GM12878 (cell line): ENCODE data around the gene GABRG1. TPM values are rescaled to one million over a fixed set of nuclear protein-coding genes. Genes with fewer than 3 reads are reported as not detected.

Source experiments
- ATAC-seq: fragments of 200-7000 bp; cut with Tn5 transposase; 3 replicates; pipeline ENCODE4 v1.9.1; 2020; ENCODE audit warnings: mild to moderate bottlenecking, moderate library complexity
- BruUV-seq: library from RNA; stranded (reverse); fragments of 400-500 nt; replicated peaks from 2 replicates; lab custom pipeline; 2021; lab: Mats Ljungman, UMichigan
- CTCF ChIA-PET: fragments of 300-600 bp; sonication (Branson Sonifier 250); formaldehyde crosslinking; extraction: SDS; loops from one replicate; lab custom pipeline; 2021; ENCODE audit warnings: inconsistent platforms; lab: Yijun Ruan, JAX
- POLR2A ChIA-PET: fragments of 350-600 bp; formaldehyde crosslinking; extraction: SDS; loops from one replicate; lab custom pipeline; 2021; ENCODE audit warnings: inconsistent platforms; lab: Charles Lee
- RAD21 ChIA-PET: fragments of 300-600 bp; sonication (Branson Sonifier 250); formaldehyde crosslinking; loops from one replicate; lab custom pipeline; 2023; ENCODE audit warnings: antibody characterized with exemption; ENCODE audit not compliant: unreplicated experiment; lab: Charles Lee
- SMC1A ChIA-PET: fragments of 300-600 bp; sonication (Branson Sonifier 250); formaldehyde crosslinking; loops from one replicate; lab custom pipeline; 2023; ENCODE audit not compliant: unreplicated experiment, uncharacterized antibody; lab: Charles Lee
- DNase-seq: peaks from one replicate; pipeline ENCODE4 v3.0.0-alpha.2; 2011; ENCODE audit warnings: low read depth, low spot score
- FAIRE-seq: peaks from 3 replicates; lab custom pipeline; 2011; peaks lifted over from hg19 to GRCh38; lab: Jason Lieb, UNC
- H2AFZ ChIP-seq: 2 replicates; pipeline ENCODE4 v1.6.0; 2011; ENCODE audit warnings: low read depth, low read length, control low read depth; ENCODE audit not compliant: control insufficient read depth
- H3K27ac ChIP-seq: 2 replicates; pipeline ENCODE4 v1.5.1; 2011; ENCODE audit warnings: control low read depth; ENCODE audit not compliant: control insufficient read depth, insufficient read depth
- H3K27me3 ChIP-seq, 2 experiments: replicated peaks in 1 of 2; 2 replicates each; pipeline versions ENCODE4 v1.6.0 to v1.6.1; 2011; ENCODE audit warnings: low read length in 1 of 2; ENCODE audit not compliant: control insufficient read depth in 2 of 2, insufficient read depth in 2 of 2
- H3K36me3 ChIP-seq, 2 experiments: 2 replicates each; pipeline ENCODE4 v1.5.1; 2011; ENCODE audit warnings: low read length in 1 of 2; ENCODE audit not compliant: control insufficient read depth in 2 of 2, insufficient read depth in 2 of 2
- H3K4me1 ChIP-seq: 2 replicates; pipeline ENCODE4 v1.6.1; 2011; ENCODE audit warnings: mild to moderate bottlenecking, low read length, moderate library complexity, mixed read lengths; ENCODE audit not compliant: control insufficient read depth, insufficient read depth
- H3K4me2 ChIP-seq: 2 replicates; pipeline ENCODE4 v1.6.0; 2011; ENCODE audit warnings: control low read depth; ENCODE audit not compliant: control insufficient read depth, insufficient read depth
- H3K4me3 ChIP-seq: fragments of 200-600 bp; sonication (generic); 2 replicates; pipeline ENCODE4 v1.5.1; 2016
- H3K79me2 ChIP-seq: 2 replicates; pipeline ENCODE4 v1.6.0; 2011; ENCODE audit warnings: low read length; ENCODE audit not compliant: control insufficient read depth, insufficient read depth
- H3K9ac ChIP-seq: 2 replicates; pipeline ENCODE4 v1.8.0; 2011; ENCODE audit warnings: low read length, control low read depth, mixed read lengths; ENCODE audit not compliant: control insufficient read depth, insufficient read depth
- H3K9me3 ChIP-seq: replicated peaks from 3 replicates; pipeline ENCODE4 v1.5.1; 2011; ENCODE audit warnings: mild to moderate bottlenecking, low read length; ENCODE audit not compliant: control insufficient read depth, insufficient read depth
- H4K20me1 ChIP-seq: 2 replicates; pipeline ENCODE4 v1.6.0; 2011; ENCODE audit not compliant: control insufficient read depth, insufficient read depth
- CTCF ChIP-seq, 3 experiments: IDR thresholded peaks in 2 of 3; conservative IDR thresholded peaks in 1 of 3; 2 replicates each; pipeline ENCODE4 v1.5.1; 2011; ENCODE audit warnings: low read depth in 3 of 3, low read length in 3 of 3, mild to moderate bottlenecking in 3 of 3, control low read depth in 2 of 3, moderate library complexity in 2 of 3, inconsistent platforms in 1 of 3, mixed read lengths in 1 of 3; ENCODE audit not compliant: control insufficient read depth in 2 of 3, insufficient read depth in 1 of 3; ENCODE audit errors: extremely low read depth in 1 of 3
- EED ChIP-seq: sonication (generic); IDR thresholded peaks from 2 replicates; pipeline ENCODE4 v1.6.1; 2016; ENCODE audit warnings: antibody characterized with exemption, low read depth
- FOXK2 ChIP-seq: fragments of 450-650 bp; IDR thresholded peaks from 2 replicates; pipeline ENCODE4 v1.6.1; 2017; ENCODE audit warnings: mild to moderate bottlenecking, moderate library complexity
- NR2C1 ChIP-seq: fragments of 450-650 bp; IDR thresholded peaks from 2 replicates; pipeline ENCODE4 v1.6.1; 2017; ENCODE audit warnings: antibody characterized with exemption, mild to moderate bottlenecking, moderate library complexity
- PKNOX1 ChIP-seq: fragments of 450-650 bp; IDR thresholded peaks from 2 replicates; pipeline ENCODE4 v1.6.1; 2016; ENCODE audit warnings: mild to moderate bottlenecking
- POLR2AphosphoS2 ChIP-seq: IDR thresholded peaks from 2 replicates; pipeline ENCODE4 v1.6.1; 2011; ENCODE audit warnings: low read depth, mild to moderate bottlenecking, low read length, improper control_type of control experiment, moderate library complexity
- POU2F2 ChIP-seq: IDR thresholded peaks from 3 replicates; pipeline ENCODE4 v1.6.1; 2011; ENCODE audit warnings: low read depth, mild to moderate bottlenecking, low read length, borderline replicate concordance
- RAD21 ChIP-seq: IDR thresholded peaks from 2 replicates; pipeline ENCODE4 v1.6.1; 2011; ENCODE audit warnings: mild to moderate bottlenecking, low read depth, low read length, moderate library complexity; ENCODE audit not compliant: insufficient read depth
- RELA ChIP-seq: fragments of 450-650 bp; IDR thresholded peaks from 2 replicates; pipeline ENCODE4 v1.8.0; 2014; ENCODE audit warnings: borderline replicate concordance; ENCODE audit not compliant: partially characterized antibody
- SIN3A ChIP-seq: IDR thresholded peaks from 2 replicates; pipeline ENCODE4 v1.6.1; 2012; ENCODE audit warnings: low read depth, low read length, improper control_type of control experiment
- SKIL ChIP-seq: fragments of 450-650 bp; IDR thresholded peaks from 2 replicates; pipeline ENCODE4 v1.6.1; 2017; ENCODE audit warnings: mild to moderate bottlenecking, low read depth, inconsistent platforms; ENCODE audit not compliant: poor library complexity, severe bottlenecking
- SMC3 ChIP-seq: IDR thresholded peaks from 2 replicates; pipeline ENCODE4 v1.6.1; 2011; ENCODE audit warnings: low read length, improper control_type of control experiment, borderline replicate concordance
- TCF12 ChIP-seq: IDR thresholded peaks from 2 replicates; pipeline ENCODE4 v1.6.1; 2011; ENCODE audit warnings: low read depth, mild to moderate bottlenecking, low read length
- TCF3 ChIP-seq: IDR thresholded peaks from 2 replicates; pipeline ENCODE4 v1.6.1; 2012; ENCODE audit warnings: low read depth, mild to moderate bottlenecking, low read length, borderline replicate concordance; ENCODE audit not compliant: insufficient read depth
- ZBED1 ChIP-seq: IDR thresholded peaks from 2 replicates; pipeline ENCODE4 v1.6.1; 2016; ENCODE audit warnings: borderline replicate concordance
- WGBS: methylation state at CpG from one replicate; pipeline ENCODE4 v1.1.6; 2016; ENCODE audit warnings: low lambda C conversion rate; ENCODE audit not compliant: insufficient replicate concordance, insufficient coverage; ENCODE audit errors: missing lambda C conversion rate; 5-methylcytosine and 5-hydroxymethylcytosine counted together
- in situ Hi-C: fragments of 300-500 bp; cut with MboI; formaldehyde crosslinking; loops from 9 replicates; pipeline ENCODE4 v1.14.3; 2018; ENCODE audit warnings: mixed read lengths
- intact Hi-C: fragments of 100-400 bp; cut with micrococcal nuclease; formaldehyde crosslinking; loops from one replicate; pipeline ENCODE4 v1.14.2; 2022; ENCODE audit not compliant: unreplicated experiment
- polyA plus RNA-seq, 11 experiments: library from polyadenylated mRNA; depleted of rRNA in 4 of 11; unstranded in 6 of 11; stranded (reverse) in 5 of 11; fragments of >200 nt; fragmentation: Nextera tagmentation in 4 of 11; fragmentation: Illumina TruSeq in 1 of 11; extraction: Ambion mirVana in 4 of 11; extraction: Trizol in 1 of 11; gene quantifications; 1 replicate in 1 of 11; 2 replicates in 10 of 11; pipeline versions ENCODE4 v1.2.1 to v1.2.3, GENCODE V29; 2011 to 2016; ENCODE audit warnings: inconsistent platforms in 2 of 11, missing spikeins in 2 of 11, low read depth in 1 of 11
- total RNA-seq, 4 experiments: library from RNA; depleted of rRNA in 3 of 4; stranded (reverse); fragments of >200 nt in 3 of 4; fragmentation: Illumina TruSeq in 1 of 4; extraction: Trizol in 1 of 4; gene quantifications; 2 replicates each; pipeline versions ENCODE4 v1.2.1 to v1.2.3, GENCODE V29; 2013 to 2021

The GABRG1 gene
- total and polyA plus RNA-seq, 10 of the 15 experiments (the other 5 are each of a cell fraction or from before 2014, with no cell fraction given), result 0.01 to 0.06 TPM; not detected in 8

GRCh38 chr4:45987858-45988257 lies 136.0 kb downstream of the GABRG1 start:
- no peak for FAIRE-seq

More at GRCh38 chr4:45987858-45988257, 136.0 kb downstream of the GABRG1 start:
- ChIA-PET CTCF (interaction anchor here (0.8 kb wide), 1 partner anchor 18 kb away, joined by 3 read pairs; no protein-coding TSS in a partner anchor), RAD21 (no interaction called here), SMC1A (no interaction called here), POLR2A (no interaction called here)
- H4K20me1 ChIP-seq, result no peaks in the 10 kb centered on the region
- no peaks in the 10 kb centered on the region for H3K9me3 ChIP-seq
- no peaks in the 10 kb centered on the region for H3K4me1 ChIP-seq
- intact Hi-C loops (no loop called here), in situ Hi-C loops (no loop called here)
- H3K4me2 ChIP-seq, result no peak overlapping the region
- 52% methylated on average over 1 of the region's 1 CpG for WGBS
- no TSS peak for BruUV-seq
- H2AFZ ChIP-seq, result no peak overlapping the region
- H3K27me3 ChIP-seq, result no peaks in the 10 kb centered on the region
- no peaks in the 10 kb centered on the region for H3K79me2 ChIP-seq
- DNase-seq (no peak), ATAC-seq (no peak)
- H3K9ac ChIP-seq, result no peak overlapping the region
- H3K27ac ChIP-seq, result no peak overlapping the region
- H3K4me3 ChIP-seq, result no peak overlapping the region
- no peaks in the 10 kb centered on the region for H3K36me3 ChIP-seq
- TF ChIP-seq POU2F2, result no peak
- TF ChIP-seq RELA, result no peak
- no peak for TF ChIP-seq SKIL
- no peak for TF ChIP-seq SMC3
- TF ChIP-seq CTCF (IDR thresholded peaks at IDR 0.05 in 2 of 3, conservative IDR thresholded peaks at IDR 0.05 in 1 of 3; ENCODE audit: control insufficient read depth in 2 of 3, extremely low read depth in 1 of 3, insufficient read depth in 1 of 3, low read depth in 3 of 3, low read length in 3 of 3), result no peak
- no peak for TF ChIP-seq PKNOX1
- TF ChIP-seq ZBED1, result no peak
- TF ChIP-seq RAD21, result no peak
- no peak for TF ChIP-seq FOXK2
- TF ChIP-seq POLR2AphosphoS2, result no peak
- no peak for TF ChIP-seq TCF12
- TF ChIP-seq NR2C1, result no peak
- TF ChIP-seq EED, result no peak
- no peak for TF ChIP-seq TCF3
- no peak for TF ChIP-seq SIN3A
